Endothelial cell (in vitro differentiated cells): ENCODE data around the gene ACSL4. TPM values are rescaled to one million over a fixed set of nuclear protein-coding genes. Genes with fewer than 3 reads are reported as not detected.

Experiments used
- DNase-seq: peaks from one replicate; pipeline ENCODE4 v3.0.0; 2021; ENCODE audit warnings: low spot score
- H3K27ac Mint-ChIP-seq: one replicate; pipeline ENCODE4 v1.8.0; 2021; ENCODE audit warnings: mixed read lengths, inconsistent platforms; ENCODE audit not compliant: unreplicated experiment
- H3K27me3 Mint-ChIP-seq: one replicate; pipeline ENCODE4 v1.8.0; 2021; ENCODE audit warnings: mild to moderate bottlenecking, moderate library complexity, mixed read lengths, inconsistent platforms; ENCODE audit not compliant: unreplicated experiment
- H3K36me3 Mint-ChIP-seq: one replicate; pipeline ENCODE4 v1.8.0; 2021; ENCODE audit warnings: mild to moderate bottlenecking, low read depth, mixed read lengths, inconsistent platforms; ENCODE audit not compliant: unreplicated experiment
- H3K4me1 Mint-ChIP-seq: one replicate; pipeline ENCODE4 v1.8.0; 2021; ENCODE audit warnings: mild to moderate bottlenecking, mixed read lengths, inconsistent platforms; ENCODE audit not compliant: unreplicated experiment
- H3K4me3 Mint-ChIP-seq: one replicate; pipeline ENCODE4 v1.8.0; 2021; ENCODE audit warnings: mild to moderate bottlenecking, mixed read lengths, inconsistent platforms; ENCODE audit not compliant: unreplicated experiment
- H3K9me3 Mint-ChIP-seq: one replicate; pipeline ENCODE4 v1.8.0; 2021; ENCODE audit warnings: mixed read lengths, inconsistent platforms; ENCODE audit not compliant: unreplicated experiment
- total RNA-seq: library from RNA; stranded (reverse); fragmentation: NEBNext Ultra II Directional; extraction: Animal tissue kit (Norgen Biotek cat#: 25700); gene quantifications from one replicate; pipeline ENCODE4 v1.2.1, GENCODE V29; 2021; ENCODE audit not compliant: unreplicated experiment
- TF ChIP-seq, protein P1 (sequence below): fragments of 200-600 bp; sonication (generic); IDR thresholded peaks from one replicate; pipeline ENCODE4 v1.5.0; 2021; ENCODE audit warnings: antibody characterized with exemption; ENCODE audit not compliant: unreplicated experiment

ACSL4 gene
- total RNA-seq, 1 donor from 2014 or later = 33.2 TPM

DNA sequence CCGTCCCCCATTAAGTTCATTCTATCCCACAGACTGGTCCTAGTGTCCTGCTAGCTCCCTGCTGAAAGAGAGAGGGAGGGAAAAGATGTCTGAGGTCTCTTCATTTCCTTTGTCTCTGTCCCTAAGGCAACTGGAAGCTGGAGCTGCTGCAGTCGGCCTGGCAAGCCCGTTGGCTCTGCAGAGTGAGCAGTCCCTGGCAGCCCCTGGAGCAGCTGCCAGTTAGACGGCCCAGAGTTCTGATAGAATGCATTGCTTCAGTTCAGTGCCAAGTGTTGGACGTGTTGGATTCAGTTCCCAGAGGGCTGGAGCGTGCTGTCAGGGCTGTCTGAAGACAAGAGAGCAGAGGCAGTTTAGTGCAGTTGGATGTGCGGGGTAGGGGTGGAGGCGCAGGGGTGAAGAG is 109.1 kb downstream of the ACSL4 start:
- no peak overlapping the region for H3K4me3 Mint-ChIP-seq
- no peaks in the 10 kb centered on the region for H3K9me3 Mint-ChIP-seq

DNA sequence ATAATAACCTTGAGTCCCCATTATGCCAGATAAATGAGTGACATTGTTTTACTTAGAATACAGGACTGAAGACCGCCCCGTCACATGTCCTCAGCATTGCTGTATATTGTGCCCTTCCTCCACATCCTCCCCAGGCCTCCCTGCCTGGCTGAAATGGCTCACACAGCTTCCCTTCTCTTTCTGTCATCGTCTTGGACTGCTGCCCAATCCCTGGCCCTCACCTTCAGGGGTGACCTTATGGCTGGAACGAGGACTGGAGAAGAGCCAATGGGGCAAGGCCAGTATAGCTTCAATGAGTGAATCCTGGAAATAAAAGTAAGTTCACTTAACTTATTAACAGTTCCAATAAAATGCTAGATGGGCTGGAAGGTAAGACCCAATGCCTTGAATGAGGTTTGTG is 110.8 kb downstream of the ACSL4 start:
- H3K27me3 Mint-ChIP-seq = peaks cover 4% of the 10 kb centered on the region

More for the DNA sequence above, 109.1 kb downstream of the ACSL4 start:
- no peak for DNase-seq
- H3K27ac Mint-ChIP-seq = no peak overlapping the region
- peaks cover 3% of the 10 kb centered on the region for H3K36me3 Mint-ChIP-seq
- H3K4me1 Mint-ChIP-seq = no peaks in the 10 kb centered on the region
- H3K27me3 Mint-ChIP-seq = peaks cover 4% of the 10 kb centered on the region
- TF ChIP-seq, protein P1, sequence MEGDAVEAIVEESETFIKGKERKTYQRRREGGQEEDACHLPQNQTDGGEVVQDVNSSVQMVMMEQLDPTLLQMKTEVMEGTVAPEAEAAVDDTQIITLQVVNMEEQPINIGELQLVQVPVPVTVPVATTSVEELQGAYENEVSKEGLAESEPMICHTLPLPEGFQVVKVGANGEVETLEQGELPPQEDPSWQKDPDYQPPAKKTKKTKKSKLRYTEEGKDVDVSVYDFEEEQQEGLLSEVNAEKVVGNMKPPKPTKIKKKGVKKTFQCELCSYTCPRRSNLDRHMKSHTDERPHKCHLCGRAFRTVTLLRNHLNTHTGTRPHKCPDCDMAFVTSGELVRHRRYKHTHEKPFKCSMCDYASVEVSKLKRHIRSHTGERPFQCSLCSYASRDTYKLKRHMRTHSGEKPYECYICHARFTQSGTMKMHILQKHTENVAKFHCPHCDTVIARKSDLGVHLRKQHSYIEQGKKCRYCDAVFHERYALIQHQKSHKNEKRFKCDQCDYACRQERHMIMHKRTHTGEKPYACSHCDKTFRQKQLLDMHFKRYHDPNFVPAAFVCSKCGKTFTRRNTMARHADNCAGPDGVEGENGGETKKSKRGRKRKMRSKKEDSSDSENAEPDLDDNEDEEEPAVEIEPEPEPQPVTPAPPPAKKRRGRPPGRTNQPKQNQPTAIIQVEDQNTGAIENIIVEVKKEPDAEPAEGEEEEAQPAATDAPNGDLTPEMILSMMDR = no peak

DNA sequence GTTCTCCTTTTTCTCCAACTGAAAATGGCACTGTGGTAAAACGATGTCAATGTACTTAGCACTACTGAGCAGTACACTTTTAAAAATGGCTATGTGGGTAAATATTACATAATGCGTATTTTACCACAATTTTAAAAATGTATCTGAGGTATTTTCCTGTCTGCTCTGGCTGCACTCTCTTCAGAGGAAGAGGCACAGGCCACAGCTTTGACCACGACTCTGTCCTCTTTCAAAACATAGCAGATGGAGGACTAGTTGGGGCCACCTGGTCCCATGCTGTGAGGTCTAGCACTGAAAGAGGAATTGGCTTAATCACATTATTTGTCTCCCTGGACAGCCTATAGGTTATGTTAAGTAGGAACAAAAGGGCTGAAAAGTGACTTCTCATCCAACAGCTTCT is 113.3 kb downstream of the ACSL4 start:
- TF ChIP-seq, protein P1 = no peak
- Mint-ChIP-seq H3K4me3 (no peak overlapping the region), H3K36me3 (no peaks in the 10 kb centered on the region), H3K27ac (no peak overlapping the region), H3K27me3 (peaks cover 4% of the 10 kb centered on the region), H3K4me1 (peaks cover 2% of the 10 kb centered on the region), H3K9me3 (no peaks in the 10 kb centered on the region)
- no peak for DNase-seq

More for the DNA sequence above, 110.8 kb downstream of the ACSL4 start:
- H3K27ac Mint-ChIP-seq = no peak overlapping the region
- TF ChIP-seq, protein P1 = no peak
- H3K4me1 Mint-ChIP-seq = no peaks in the 10 kb centered on the region
- no peaks in the 10 kb centered on the region for H3K9me3 Mint-ChIP-seq
- no peak overlapping the region for H3K4me3 Mint-ChIP-seq
- no peak for DNase-seq
- H3K36me3 Mint-ChIP-seq = no peaks in the 10 kb centered on the region

- Mint-ChIP-seq H3K27me3 (no peaks in the 10 kb centered on the region), H3K4me3 (no peak overlapping the region), H3K36me3 (no peaks in the 10 kb centered on the region), H3K9me3 (no peaks in the 10 kb centered on the region), H3K27ac (no peak overlapping the region), H3K4me1 (peaks cover 2% of the 10 kb centered on the region)
- TF ChIP-seq, protein P1 = no peak
- DNase-seq = no peak
Measured at GRCh38 chrX:109614951-109615350, 118.1 kb downstream of the ACSL4 start.

DNA sequence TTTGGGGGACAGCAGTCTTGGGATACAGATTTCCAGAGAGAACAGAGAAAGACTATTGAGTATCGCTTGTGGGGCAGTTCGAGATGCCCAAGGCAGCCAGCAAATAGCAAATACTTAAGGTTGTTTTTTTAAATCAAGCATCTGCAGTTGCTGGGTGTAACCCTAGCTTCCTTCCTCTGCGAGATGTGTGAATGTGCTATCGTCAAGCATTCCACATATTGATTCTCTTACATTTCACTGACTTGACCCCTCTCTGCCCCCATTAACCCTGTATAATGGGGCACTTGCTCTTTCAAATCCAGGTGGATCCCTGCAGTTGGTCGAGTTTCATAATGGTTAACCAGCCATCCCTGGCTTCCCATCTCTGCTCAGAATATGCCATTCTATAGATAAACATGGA is 131.6 kb downstream of the ACSL4 start:
- Mint-ChIP-seq H3K4me3 (no peak overlapping the region), H3K27ac (no peak overlapping the region), H3K27me3 (peaks cover 2% of the 10 kb centered on the region), H3K36me3 (no peaks in the 10 kb centered on the region), H3K9me3 (no peaks in the 10 kb centered on the region), H3K4me1 (peaks cover 5% of the 10 kb centered on the region)
- TF ChIP-seq, protein P1 = no peak
- DNase-seq = no peak
